Measurements from ENCODE around the gene RDX. TPM values are rescaled to one million over a fixed set of nuclear protein-coding genes. Genes with fewer than 3 reads are reported as not detected.
"Not testable (repeated sequence)": the region's sequence is repeated elsewhere in the genome, so short reads cannot be mapped to it uniquely, and the experiment has no call there.

RDX gene
- total RNA-seq, 1 experiment from 2014 or later, result 77.4 TPM

GRCh38 chr11:110196884-110197420, 99.5 kb downstream of the RDX start (continued):
- TF ChIP-seq AR (CRISPR knock-in tag; IDR thresholded peaks at IDR 0.05) (no peak), ZNF423 (CRISPR knock-in tag; IDR thresholded peaks at IDR 0.05) (no peak), SMAD4 (CRISPR knock-in tag; IDR thresholded peaks at IDR 0.05) (no peak), MYBL2 (CRISPR knock-in tag; IDR thresholded peaks at IDR 0.05) (no peak), PRRX2 (CRISPR knock-in tag; IDR thresholded peaks at IDR 0.05) (no peak), FOXK1 (CRISPR knock-in tag; IDR thresholded peaks at IDR 0.05) (no peak), E2F1 (CRISPR knock-in tag; IDR thresholded peaks at IDR 0.05) (no peak), FOXJ3 (CRISPR knock-in tag; IDR thresholded peaks at IDR 0.05; ENCODE audit: borderline replicate concordance) (no peak)

GRCh38 chr11:110196241-110196754, 100.1 kb downstream of the RDX start:
- no peak for ATAC-seq
- no peak overlapping the region for H3K4me3 Mint-ChIP-seq
- H3K27ac Mint-ChIP-seq, result no peak overlapping the region
- H3K36me3 Mint-ChIP-seq, result no peaks in the 10 kb centered on the region
- POLR2A ChIA-PET, result no interaction called here
- H3K4me1 Mint-ChIP-seq, result peaks cover 18% of the 10 kb centered on the region
- H3K27me3 Mint-ChIP-seq (ENCODE audit: low read depth), result no peaks in the 10 kb centered on the region
- peaks cover 13% of the 10 kb centered on the region for H3K9me3 Mint-ChIP-seq
- no peak for DNase-seq (ENCODE audit: low spot score)
- TF ChIP-seq NFE2L1 (CRISPR knock-in tag; IDR thresholded peaks at IDR 0.05) (no peak), ZSCAN18 (CRISPR knock-in tag; IDR thresholded peaks at IDR 0.05) (no peak), PREB (CRISPR knock-in tag; IDR thresholded peaks at IDR 0.05; ENCODE audit: borderline replicate concordance) (no peak), JAZF1 (CRISPR knock-in tag; IDR thresholded peaks at IDR 0.05) (no peak), ATF2 (CRISPR knock-in tag; IDR thresholded peaks at IDR 0.05; ENCODE audit: borderline replicate concordance, low read depth) (no peak)
- CTCF ChIA-PET, result interaction anchor here (0.7 to 1.5 kb wide), 3 partner anchors 239 to 284 kb away, joined by 3 to 6 read pairs (median 3); no protein-coding TSS in a partner anchor

- H3K4me3 Mint-ChIP-seq; H3K36me3 Mint-ChIP-seq; DNase-seq (ENCODE audit: low spot score); H3K4me1 Mint-ChIP-seq; ATAC-seq; POLR2A ChIA-PET; CTCF ChIA-PET; H3K27ac Mint-ChIP-seq; H3K27me3 Mint-ChIP-seq (ENCODE audit: low read depth): not testable (repeated sequence)
- H3K9me3 Mint-ChIP-seq, result peaks cover 13% of the 10 kb centered on the region
These were observed 102.1 kb downstream of the RDX start for GRCh38 chr11:110194211-110194766.

GRCh38 chr11:110192604-110193282, 103.7 kb downstream of the RDX start:
- H3K4me1 Mint-ChIP-seq; POLR2A ChIA-PET; H3K27me3 Mint-ChIP-seq (ENCODE audit: low read depth); ATAC-seq; H3K27ac Mint-ChIP-seq; H3K4me3 Mint-ChIP-seq; CTCF ChIA-PET; H3K36me3 Mint-ChIP-seq; DNase-seq (ENCODE audit: low spot score): not testable (repeated sequence)
- H3K9me3 Mint-ChIP-seq, result peaks cover 13% of the 10 kb centered on the region
